Measurements from ENCODE around the gene EVC2. TPM values are rescaled to one million over a fixed set of nuclear protein-coding genes. Genes with fewer than 3 reads are reported as not detected.

The EVC2 gene
- total RNA-seq: 9.4 and 11.5 TPM in 2 replicates

GRCh38 chr4:5708449-5709206 lies at the start of gene EVC2:
Gene EVC2, minus strand, starts transcription at chr4:5708559. Its CDS starts 46 bp downstream, at chr4:5708513.

DNA sequence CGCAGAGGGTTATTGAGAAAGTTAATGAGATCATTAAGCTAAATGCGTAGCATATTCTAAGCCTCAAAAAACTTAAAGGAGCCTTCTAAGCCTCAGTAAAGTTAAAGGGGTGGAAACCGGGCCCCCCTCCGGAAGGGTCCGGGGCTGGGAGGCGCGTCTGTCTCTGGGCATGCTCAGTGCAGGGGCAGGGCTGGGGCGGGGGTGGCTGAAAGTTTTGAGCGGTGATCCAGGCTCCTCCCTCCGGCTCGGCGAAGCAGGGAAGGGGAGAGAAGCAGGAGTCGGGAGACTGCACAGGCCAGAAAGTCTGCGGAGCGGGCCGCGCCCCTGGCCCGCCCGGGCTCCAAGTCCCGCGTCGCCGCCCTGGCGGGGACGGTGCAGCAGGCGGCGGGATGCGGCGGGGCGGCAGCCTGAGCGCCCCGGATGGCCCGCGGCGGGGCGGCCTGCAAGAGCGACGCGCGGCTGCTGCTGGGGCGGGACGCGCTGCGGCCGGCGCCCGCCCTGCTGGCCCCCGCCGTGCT lies 2.7 kb upstream of the EVC2 start, which contains the start of gene EVC:
Gene EVC, plus strand, starts transcription at position 241 of the 518 bp plus-strand sequence. Its CDS starts 180 bp downstream, at position 421.

Other genes starting within 250 kb of the EVC2 start
- 23.1 and 25.8 TPM in 2 replicates for gene EVC, start 2.6 kb upstream of the EVC2 start, total RNA-seq
- gene CRMP1, start 184.5 kb upstream of the EVC2 start, total RNA-seq: 0.53 TPM in 1 of 2 replicates, not detected in the other

All from thoracic aorta endothelial cell (primary cell).